ENCODE measurements around the gene ICA1.
A peak's percentile ranks its signal among the peaks of the same experiment; 100 is the strongest.

Gene ICA1

DNA sequence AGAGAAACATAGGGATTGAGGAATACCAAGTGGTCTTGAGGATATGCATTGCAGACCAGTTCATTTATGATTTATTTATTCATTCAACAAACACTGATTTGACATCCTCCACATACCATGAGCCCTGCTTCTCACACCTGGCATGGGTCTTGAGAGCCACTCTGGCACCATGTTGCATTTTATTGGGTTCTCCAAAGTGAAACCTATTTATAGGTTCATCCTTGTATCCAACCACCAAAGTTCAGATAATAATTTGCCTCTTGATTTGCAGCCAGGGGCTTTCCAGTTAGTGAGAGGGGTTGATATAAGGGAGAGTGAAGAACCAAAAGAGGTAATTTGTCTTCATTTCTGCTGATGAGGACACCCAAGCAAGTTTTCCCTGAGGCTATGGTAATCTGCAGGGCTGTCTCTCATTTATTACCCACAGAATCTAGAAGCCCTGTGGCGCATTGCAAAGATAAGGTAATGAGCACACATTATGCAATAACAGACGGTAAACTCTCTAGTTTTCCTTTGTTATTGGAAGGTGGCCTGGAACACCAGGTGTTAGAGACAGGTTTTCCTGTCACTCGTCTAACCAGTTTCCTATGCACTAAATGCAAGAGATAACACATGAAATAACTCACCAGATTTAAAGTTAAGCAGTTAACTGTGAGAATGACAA lies 28.8 kb upstream of the ICA1 start:
- Histone ChIP-seq H3K27ac (ENCODE audit: low read length) (no peak overlapping the region), H3K4me1 (ENCODE audit: control insufficient read depth, insufficient read depth, low read length) (peaks cover 1% of the 10 kb centered on the region; the same call in 1 of the 2 replicates), H3K4me3 (ENCODE audit: low read length) (no peak overlapping the region), H3K9me3 (ENCODE audit: control insufficient read depth, insufficient read depth, low read length) (no peaks in the 10 kb centered on the region), H3K36me3 (ENCODE audit: control insufficient read depth, insufficient read depth, low read length) (no peaks in the 10 kb centered on the region), H3K27me3 (ENCODE audit: control insufficient read depth, insufficient read depth, low read length) (peaks cover 1% of the 10 kb centered on the region; the same call in 1 of the 2 replicates)
- no CpG with 5 or more reads among the region's 3 CpGs for WGBS (ENCODE audit: insufficient coverage, insufficient read length)
- no peak for DNase-seq (ENCODE audit: low read depth, low spot score)

DNA sequence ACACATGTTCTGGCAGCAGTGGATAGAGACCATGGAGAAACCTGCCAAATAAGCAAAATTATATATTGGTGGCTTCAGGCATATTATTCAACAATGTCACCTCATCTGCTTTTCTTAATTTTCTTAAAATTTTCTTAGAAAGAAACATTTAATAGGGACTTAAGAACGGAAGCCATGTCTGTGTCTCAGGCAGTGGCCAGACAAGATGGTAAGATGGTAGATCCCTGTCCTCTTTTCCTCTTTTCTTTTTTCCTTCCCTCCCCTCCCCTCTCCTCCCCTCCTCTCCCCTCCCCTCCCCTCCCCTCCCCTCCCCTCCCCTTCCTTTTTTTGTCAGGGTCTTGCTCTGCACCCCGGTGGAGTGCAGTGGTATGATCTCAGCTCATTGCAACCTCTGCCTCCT lies 24.2 kb upstream of the ICA1 start:
- no peak overlapping the region for H3K27ac ChIP-seq (ENCODE audit: low read length)
- peaks cover 1% of the 10 kb centered on the region; the same call in 1 of the 2 replicates for H3K27me3 ChIP-seq (ENCODE audit: control insufficient read depth, insufficient read depth, low read length)
- H3K4me3 ChIP-seq (ENCODE audit: low read length): no peak overlapping the region
- no peaks in the 10 kb centered on the region for H3K36me3 ChIP-seq (ENCODE audit: control insufficient read depth, insufficient read depth, low read length)
- no CpG with 5 or more reads among the region's 2 CpGs for WGBS (ENCODE audit: insufficient coverage, insufficient read length)
- peaks cover 2% of the 10 kb centered on the region; the same call in 1 of the 2 replicates for H3K4me1 ChIP-seq (ENCODE audit: control insufficient read depth, insufficient read depth, low read length)
- H3K9me3 ChIP-seq (ENCODE audit: control insufficient read depth, insufficient read depth, low read length): no peaks in the 10 kb centered on the region
- DNase-seq (ENCODE audit: low read depth, low spot score): no peak

DNA sequence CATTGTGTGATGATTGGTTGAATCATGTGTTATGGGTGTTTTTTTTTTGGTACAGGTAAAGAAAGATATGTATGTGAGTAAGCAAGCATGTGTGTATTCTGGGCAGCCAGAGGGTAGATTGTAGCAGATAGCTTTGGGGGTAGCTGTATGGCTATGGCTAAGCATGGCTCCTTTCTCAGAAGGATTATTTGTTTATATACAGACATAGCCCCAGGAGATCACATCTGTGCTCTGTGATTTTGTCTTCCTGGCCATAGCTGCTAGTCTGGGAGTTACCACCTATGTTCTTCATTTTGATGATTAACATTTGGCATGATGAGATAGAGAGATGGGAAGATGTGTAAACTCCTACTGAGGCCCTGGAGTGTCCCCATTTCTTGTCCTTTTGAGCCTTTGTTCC lies 23.2 kb upstream of the ICA1 start:
- Histone ChIP-seq H3K4me3 (ENCODE audit: low read length) (no peak overlapping the region), H3K36me3 (ENCODE audit: control insufficient read depth, insufficient read depth, low read length) (no peaks in the 10 kb centered on the region)

DNA sequence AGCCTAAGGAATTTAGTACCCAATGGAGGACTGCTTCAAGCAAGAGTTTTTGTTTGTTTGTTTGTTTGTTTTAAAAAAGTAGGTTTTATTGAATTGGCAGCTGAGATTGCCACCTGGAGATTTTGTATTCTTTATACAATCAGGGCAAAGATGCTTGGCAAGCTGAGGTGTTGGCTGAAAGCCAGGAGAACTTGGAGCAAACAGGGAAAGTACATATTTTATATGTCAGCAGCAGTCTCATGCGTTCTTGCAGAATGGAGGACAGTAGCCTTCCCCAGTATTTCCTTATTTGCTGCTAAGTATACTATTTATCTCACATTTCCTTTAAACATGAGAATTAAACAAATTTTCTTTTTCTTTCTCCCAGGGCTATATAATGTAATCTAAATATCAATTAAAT lies 22.6 kb upstream of the ICA1 start:
- Histone ChIP-seq H3K27me3 (ENCODE audit: control insufficient read depth, insufficient read depth, low read length) (no peaks in the 10 kb centered on the region), H3K4me1 (ENCODE audit: control insufficient read depth, insufficient read depth, low read length) (peaks cover 2% of the 10 kb centered on the region; the same call in 1 of the 2 replicates), H3K4me3 (ENCODE audit: low read length) (no peak overlapping the region), H3K9me3 (ENCODE audit: control insufficient read depth, insufficient read depth, low read length) (no peaks in the 10 kb centered on the region), H3K27ac (ENCODE audit: low read length) (no peak overlapping the region), H3K36me3 (ENCODE audit: control insufficient read depth, insufficient read depth, low read length) (no peaks in the 10 kb centered on the region)
- whole genome bisulfite sequencing (ENCODE audit: insufficient coverage, insufficient read length): no CpG with 5 or more reads among the region's 1 CpG
- no peak for DNase-seq (ENCODE audit: low read depth, low spot score)

More for the DNA sequence above, 23.2 kb upstream of the ICA1 start:
- no peak for DNase-seq (ENCODE audit: low read depth, low spot score)
- H3K4me1 ChIP-seq (ENCODE audit: control insufficient read depth, insufficient read depth, low read length): peaks cover 2% of the 10 kb centered on the region; the same call in 1 of the 2 replicates
- H3K9me3 ChIP-seq (ENCODE audit: control insufficient read depth, insufficient read depth, low read length): no peaks in the 10 kb centered on the region
- H3K27ac ChIP-seq (ENCODE audit: low read length): no peak overlapping the region
- peaks cover under 1% of the 10 kb centered on the region; the same call in 1 of the 2 replicates for H3K27me3 ChIP-seq (ENCODE audit: control insufficient read depth, insufficient read depth, low read length)

DNA sequence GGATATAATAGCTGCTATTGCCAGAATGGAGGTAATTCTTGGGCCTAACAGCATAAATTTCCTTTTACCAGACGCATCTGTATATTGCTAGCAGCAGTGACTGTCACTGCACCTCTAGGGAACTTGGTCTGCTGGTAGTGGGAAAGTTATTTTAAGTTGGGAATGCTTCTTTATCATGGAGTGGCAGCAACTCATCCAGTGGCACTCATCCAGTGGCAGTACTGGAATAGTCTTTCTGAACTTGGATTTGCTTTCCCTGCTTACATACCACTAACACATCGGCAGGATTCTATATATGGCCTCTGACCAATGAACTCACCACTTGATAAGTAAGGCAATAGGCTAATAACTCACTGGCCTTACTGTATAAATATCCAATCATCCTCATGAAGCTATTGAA lies 22.0 kb upstream of the ICA1 start:
- Histone ChIP-seq H3K4me3 (ENCODE audit: low read length) (no peak overlapping the region), H3K9me3 (ENCODE audit: control insufficient read depth, insufficient read depth, low read length) (no peaks in the 10 kb centered on the region)
- no CpG with 5 or more reads among the region's 2 CpGs for WGBS (ENCODE audit: insufficient coverage, insufficient read length)

DNA sequence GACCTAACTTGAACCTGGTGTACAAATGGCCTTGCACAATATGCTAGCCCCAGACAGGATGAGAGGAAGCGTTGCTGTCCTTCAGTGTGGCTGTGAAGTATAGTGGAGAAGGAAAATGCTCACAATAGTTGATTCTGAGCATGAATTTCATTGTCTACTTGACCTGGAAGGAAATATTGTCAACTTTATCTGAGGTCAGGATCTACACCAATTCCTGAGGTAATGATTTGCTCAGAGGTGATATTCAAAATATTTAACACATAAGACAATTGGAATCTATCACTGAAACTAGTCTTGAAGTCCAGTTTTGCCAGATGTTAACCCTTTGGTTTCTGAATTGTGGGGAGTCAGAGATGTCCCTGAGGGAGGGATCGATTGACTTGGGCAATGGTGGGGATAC lies 20.9 kb upstream of the ICA1 start:
- no peak for DNase-seq (ENCODE audit: low read depth, low spot score)
- Histone ChIP-seq H3K27me3 (ENCODE audit: control insufficient read depth, insufficient read depth, low read length) (no peaks in the 10 kb centered on the region), H3K4me1 (ENCODE audit: control insufficient read depth, insufficient read depth, low read length) (peaks cover 2% of the 10 kb centered on the region; the same call in 1 of the 2 replicates), H3K9me3 (ENCODE audit: control insufficient read depth, insufficient read depth, low read length) (no peaks in the 10 kb centered on the region), H3K4me3 (ENCODE audit: low read length) (no peak overlapping the region), H3K36me3 (ENCODE audit: control insufficient read depth, insufficient read depth, low read length) (no peaks in the 10 kb centered on the region), H3K27ac (ENCODE audit: low read length) (no peak overlapping the region)
- WGBS (ENCODE audit: insufficient coverage, insufficient read length): no CpG with 5 or more reads among the region's 2 CpGs

More for the DNA sequence above, 22.0 kb upstream of the ICA1 start:
- Histone ChIP-seq H3K4me1 (ENCODE audit: control insufficient read depth, insufficient read depth, low read length) (peaks cover 2% of the 10 kb centered on the region; the same call in 1 of the 2 replicates), H3K27ac (ENCODE audit: low read length) (no peak overlapping the region), H3K27me3 (ENCODE audit: control insufficient read depth, insufficient read depth, low read length) (no peaks in the 10 kb centered on the region), H3K36me3 (ENCODE audit: control insufficient read depth, insufficient read depth, low read length) (no peaks in the 10 kb centered on the region)
- no peak for DNase-seq (ENCODE audit: low read depth, low spot score)

DNA sequence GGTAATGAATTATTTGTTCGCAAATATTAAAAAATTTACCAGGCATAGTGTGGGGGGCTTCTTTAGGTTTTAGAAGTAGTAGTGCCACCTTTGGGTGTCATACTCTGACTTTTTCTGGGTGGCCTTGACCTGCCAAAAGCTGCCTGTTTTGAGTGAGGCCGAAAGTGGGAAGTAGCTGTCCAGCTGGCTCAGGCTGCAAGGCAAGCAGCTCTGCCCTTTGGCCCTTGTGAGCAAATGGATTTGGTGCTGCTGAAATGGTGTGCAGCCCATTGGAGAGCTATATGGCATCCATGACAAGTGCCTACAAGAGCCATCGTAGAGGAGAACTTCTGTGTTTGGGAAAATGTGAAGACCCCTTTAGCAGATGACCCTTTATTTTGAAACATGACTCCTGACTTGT lies 20.2 kb upstream of the ICA1 start:
- H3K27me3 ChIP-seq (ENCODE audit: control insufficient read depth, insufficient read depth, low read length): no peaks in the 10 kb centered on the region
- H3K36me3 ChIP-seq (ENCODE audit: control insufficient read depth, insufficient read depth, low read length): no peaks in the 10 kb centered on the region
- no peak overlapping the region for H3K4me3 ChIP-seq (ENCODE audit: low read length)
- 100% methylated on average over 1 of the region's 3 CpGs for WGBS (ENCODE audit: insufficient coverage, insufficient read length)
- H3K4me1 ChIP-seq (ENCODE audit: control insufficient read depth, insufficient read depth, low read length): peaks cover 2% of the 10 kb centered on the region; the same call in 1 of the 2 replicates
- no peak overlapping the region for H3K27ac ChIP-seq (ENCODE audit: low read length)
- DNase-seq (ENCODE audit: low read depth, low spot score): no peak
- no peaks in the 10 kb centered on the region for H3K9me3 ChIP-seq (ENCODE audit: control insufficient read depth, insufficient read depth, low read length)

DNA sequence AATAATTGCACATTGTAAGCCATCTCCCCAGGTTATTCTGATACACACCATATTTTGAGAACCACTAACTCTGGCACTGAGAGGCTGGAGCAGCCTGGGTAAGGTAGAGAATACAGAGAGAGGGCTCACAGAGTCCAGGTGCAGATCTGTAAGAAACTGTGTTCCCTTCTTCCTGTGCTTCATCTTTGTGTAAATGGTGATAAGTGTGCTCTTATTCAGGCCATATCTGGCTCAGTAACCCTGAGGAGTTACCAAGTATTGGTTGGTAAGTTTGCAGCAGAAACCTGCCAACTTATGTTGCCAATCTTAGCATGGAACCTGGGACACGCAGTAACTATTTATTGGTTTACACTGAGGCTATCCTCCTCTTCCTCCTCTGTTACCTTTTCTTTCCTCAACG lies 16.2 kb upstream of the ICA1 start:
- no peak overlapping the region for H3K27ac ChIP-seq (ENCODE audit: low read length)
- H3K9me3 ChIP-seq (ENCODE audit: control insufficient read depth, insufficient read depth, low read length): no peaks in the 10 kb centered on the region
- no peaks in the 10 kb centered on the region for H3K4me1 ChIP-seq (ENCODE audit: control insufficient read depth, insufficient read depth, low read length)
- H3K27me3 ChIP-seq (ENCODE audit: control insufficient read depth, insufficient read depth, low read length): no peaks in the 10 kb centered on the region
- no peaks in the 10 kb centered on the region for H3K36me3 ChIP-seq (ENCODE audit: control insufficient read depth, insufficient read depth, low read length)
- DNase-seq (ENCODE audit: low read depth, low spot score): no peak
- no peak overlapping the region for H3K4me3 ChIP-seq (ENCODE audit: low read length)
- no CpG with 5 or more reads among the region's 2 CpGs for WGBS (ENCODE audit: insufficient coverage, insufficient read length)

DNA sequence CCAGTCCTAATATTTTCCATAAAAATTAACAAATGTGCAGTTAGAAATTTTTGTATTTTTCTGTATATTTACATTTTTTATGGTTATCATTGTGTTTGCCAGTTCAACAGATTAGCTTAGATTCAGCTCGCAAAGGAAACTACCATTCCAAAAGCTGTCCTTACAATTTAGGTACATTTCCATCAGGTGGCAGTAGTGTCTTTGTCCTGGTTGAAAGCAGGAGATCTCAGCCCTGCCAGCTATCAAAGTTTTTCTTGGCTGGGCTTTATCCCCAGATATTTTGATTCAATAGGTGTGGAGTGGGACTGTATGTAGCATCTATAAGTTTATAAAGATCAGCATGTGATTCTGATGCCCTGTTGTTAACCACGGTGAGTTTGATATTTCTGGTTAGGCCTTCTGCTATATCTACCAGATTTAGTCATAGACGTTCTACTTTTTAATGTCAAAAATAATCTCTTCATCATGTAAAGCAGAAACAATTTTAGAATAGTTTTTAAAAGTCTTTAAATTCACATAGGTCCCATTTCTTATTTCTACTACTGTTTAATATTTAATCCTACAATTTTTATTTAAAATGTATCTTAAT lies 15.5 kb upstream of the ICA1 start:
- no peaks in the 10 kb centered on the region for H3K36me3 ChIP-seq (ENCODE audit: control insufficient read depth, insufficient read depth, low read length)
- no CpG with 5 or more reads among the region's 3 CpGs for WGBS (ENCODE audit: insufficient coverage, insufficient read length)
- no peaks in the 10 kb centered on the region for H3K9me3 ChIP-seq (ENCODE audit: control insufficient read depth, insufficient read depth, low read length)
- H3K4me1 ChIP-seq (ENCODE audit: control insufficient read depth, insufficient read depth, low read length): no peaks in the 10 kb centered on the region
- H3K27me3 ChIP-seq (ENCODE audit: control insufficient read depth, insufficient read depth, low read length): no peaks in the 10 kb centered on the region
- peak; percentile 37 for DNase-seq (ENCODE audit: low read depth, low spot score)
- no peak overlapping the region for H3K27ac ChIP-seq (ENCODE audit: low read length)
- H3K4me3 ChIP-seq (ENCODE audit: low read length): no peak overlapping the region

DNA sequence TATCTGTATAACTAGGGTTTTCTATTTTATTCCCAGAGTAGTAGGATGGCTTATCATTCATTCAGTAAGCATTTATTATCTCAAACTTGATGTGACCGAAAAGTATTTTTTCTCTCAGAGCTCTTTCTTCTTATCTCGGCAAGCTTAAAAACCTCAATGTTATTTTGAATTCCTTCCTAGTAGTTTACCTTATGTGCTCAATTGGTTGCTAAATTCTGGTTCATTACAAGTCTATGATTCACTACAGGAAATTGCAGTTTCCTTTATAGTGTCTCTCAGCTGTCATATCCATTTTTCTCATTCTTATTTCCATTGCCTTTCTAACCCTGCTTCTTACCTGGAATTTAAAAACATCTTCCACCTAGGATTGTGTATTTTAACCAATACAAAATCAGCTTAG lies 12.6 kb upstream of the ICA1 start:
- no peak for DNase-seq (ENCODE audit: low read depth, low spot score)
- no CpG with 5 or more reads among the region's 2 CpGs for WGBS (ENCODE audit: insufficient coverage, insufficient read length)
- no peaks in the 10 kb centered on the region for H3K9me3 ChIP-seq (ENCODE audit: control insufficient read depth, insufficient read depth, low read length)

DNA sequence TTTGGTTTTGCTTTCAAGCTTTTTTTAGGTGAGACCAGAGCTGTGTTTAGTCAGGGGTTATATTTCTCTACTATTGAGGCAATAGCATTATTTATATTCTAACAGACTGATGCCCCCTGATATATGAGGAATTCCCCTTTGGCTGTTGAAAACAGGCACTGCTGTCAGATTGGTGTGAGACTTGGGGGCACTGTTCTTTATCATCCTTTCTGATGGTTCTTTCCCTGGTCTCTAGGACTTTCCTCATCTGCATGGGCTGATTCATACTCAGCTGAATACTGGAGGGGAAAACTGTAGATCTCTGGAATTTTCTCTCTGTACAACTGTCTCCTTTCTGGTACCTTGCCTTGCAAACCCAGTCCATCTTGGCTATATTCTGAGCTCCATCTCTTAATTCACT lies 10.0 kb upstream of the ICA1 start:
- H3K36me3 ChIP-seq (ENCODE audit: control insufficient read depth, insufficient read depth, low read length): no peaks in the 10 kb centered on the region
- H3K27me3 ChIP-seq (ENCODE audit: control insufficient read depth, insufficient read depth, low read length): no peaks in the 10 kb centered on the region
- no peak overlapping the region for H3K4me3 ChIP-seq (ENCODE audit: low read length)
- no peaks in the 10 kb centered on the region for H3K9me3 ChIP-seq (ENCODE audit: control insufficient read depth, insufficient read depth, low read length)
- H3K4me1 ChIP-seq (ENCODE audit: control insufficient read depth, insufficient read depth, low read length): no peaks in the 10 kb centered on the region
- DNase-seq (ENCODE audit: low read depth, low spot score): no peak
- no peak overlapping the region for H3K27ac ChIP-seq (ENCODE audit: low read length)

More for the DNA sequence above, 12.6 kb upstream of the ICA1 start:
- Histone ChIP-seq H3K4me1 (ENCODE audit: control insufficient read depth, insufficient read depth, low read length) (no peaks in the 10 kb centered on the region), H3K36me3 (ENCODE audit: control insufficient read depth, insufficient read depth, low read length) (no peaks in the 10 kb centered on the region), H3K27ac (ENCODE audit: low read length) (no peak overlapping the region), H3K4me3 (ENCODE audit: low read length) (no peak overlapping the region), H3K27me3 (ENCODE audit: control insufficient read depth, insufficient read depth, low read length) (no peaks in the 10 kb centered on the region)
